Spleen (tissue), 7 donors: ENCODE data around the gene ARPIN.

ENCODE experiments used
- POLR2A ChIP-seq, 3 donors: fragments of 450-650 bp; IDR thresholded peaks; one replicate each; pipeline ENCODE4 v1.5.1; 2017; ENCODE audit warnings: antibody characterized with exemption in 3 of 3, mild to moderate bottlenecking in 1 of 3
- POLR2AphosphoS5 ChIP-seq, 3 donors: sonication (generic); formaldehyde crosslinking; IDR thresholded peaks; one replicate each; pipeline ENCODE4 v1.5.1; 2017; ENCODE audit warnings: antibody characterized with exemption in 3 of 3
- TF ChIP-seq, protein P1 (sequence below), 11 experiments: fragments of 200-600 bp in 7 of 11; fragments of 450-650 bp in 4 of 11; sonication (generic) in 4 of 11; IDR thresholded peaks in 8 of 11; conservative IDR thresholded peaks in 3 of 11; 1 replicate in 7 of 11; 2 replicates in 4 of 11; pipeline versions ENCODE4 v1.4.0 to v1.8.0; 2016 to 2021; ENCODE audit warnings: antibody characterized with exemption in 11 of 11, inconsistent platforms in 4 of 11, mild to moderate bottlenecking in 1 of 11
- donor health status: DM: no; HTN: no; CAD: no; lungs with moderate emphysema.
- donor health status: DM: no; HTN: no; CAD: no.
- donor health status: DM: no; HTN: no; CAD: no.

- TF ChIP-seq, protein P1, sequence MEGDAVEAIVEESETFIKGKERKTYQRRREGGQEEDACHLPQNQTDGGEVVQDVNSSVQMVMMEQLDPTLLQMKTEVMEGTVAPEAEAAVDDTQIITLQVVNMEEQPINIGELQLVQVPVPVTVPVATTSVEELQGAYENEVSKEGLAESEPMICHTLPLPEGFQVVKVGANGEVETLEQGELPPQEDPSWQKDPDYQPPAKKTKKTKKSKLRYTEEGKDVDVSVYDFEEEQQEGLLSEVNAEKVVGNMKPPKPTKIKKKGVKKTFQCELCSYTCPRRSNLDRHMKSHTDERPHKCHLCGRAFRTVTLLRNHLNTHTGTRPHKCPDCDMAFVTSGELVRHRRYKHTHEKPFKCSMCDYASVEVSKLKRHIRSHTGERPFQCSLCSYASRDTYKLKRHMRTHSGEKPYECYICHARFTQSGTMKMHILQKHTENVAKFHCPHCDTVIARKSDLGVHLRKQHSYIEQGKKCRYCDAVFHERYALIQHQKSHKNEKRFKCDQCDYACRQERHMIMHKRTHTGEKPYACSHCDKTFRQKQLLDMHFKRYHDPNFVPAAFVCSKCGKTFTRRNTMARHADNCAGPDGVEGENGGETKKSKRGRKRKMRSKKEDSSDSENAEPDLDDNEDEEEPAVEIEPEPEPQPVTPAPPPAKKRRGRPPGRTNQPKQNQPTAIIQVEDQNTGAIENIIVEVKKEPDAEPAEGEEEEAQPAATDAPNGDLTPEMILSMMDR (IDR thresholded peaks at IDR 0.05 in 8 of 11, conservative IDR thresholded peaks at IDR 0.05 in 3 of 11), result no peak
- TF ChIP-seq POLR2A (IDR thresholded peaks at IDR 0.05), result no peak
- TF ChIP-seq POLR2AphosphoS5 (IDR thresholded peaks at IDR 0.05), result no peak
These were observed 53.9 kb downstream of the ARPIN start for GRCh38 chr15:89858661-89859458.
